MM.1S (cell line): ENCODE data around the gene NDUFS6.

Source experiments
- EZH2 ChIP-seq: fragments of 300-600 bp; sonication (generic); optimal IDR thresholded peaks from 2 replicates; pipeline ENCODE3; 2017; ENCODE audit warnings: low read depth, mild to moderate bottlenecking, antibody characterized with exemption, low read length, mixed read lengths
- EZH2phosphoT487 ChIP-seq: fragments of 300-600 bp; sonication (generic); IDR thresholded peaks from 2 replicates; pipeline ENCODE4 v1.6.1; 2018; ENCODE audit warnings: antibody characterized with exemption, low read length
- TF ChIP-seq, protein P1 (sequence below): fragments of 300-600 bp; sonication (generic); IDR thresholded peaks from 2 replicates; pipeline ENCODE4 v1.5.1; 2016; ENCODE audit warnings: antibody characterized with exemption, low read length, mixed read lengths

DNA sequence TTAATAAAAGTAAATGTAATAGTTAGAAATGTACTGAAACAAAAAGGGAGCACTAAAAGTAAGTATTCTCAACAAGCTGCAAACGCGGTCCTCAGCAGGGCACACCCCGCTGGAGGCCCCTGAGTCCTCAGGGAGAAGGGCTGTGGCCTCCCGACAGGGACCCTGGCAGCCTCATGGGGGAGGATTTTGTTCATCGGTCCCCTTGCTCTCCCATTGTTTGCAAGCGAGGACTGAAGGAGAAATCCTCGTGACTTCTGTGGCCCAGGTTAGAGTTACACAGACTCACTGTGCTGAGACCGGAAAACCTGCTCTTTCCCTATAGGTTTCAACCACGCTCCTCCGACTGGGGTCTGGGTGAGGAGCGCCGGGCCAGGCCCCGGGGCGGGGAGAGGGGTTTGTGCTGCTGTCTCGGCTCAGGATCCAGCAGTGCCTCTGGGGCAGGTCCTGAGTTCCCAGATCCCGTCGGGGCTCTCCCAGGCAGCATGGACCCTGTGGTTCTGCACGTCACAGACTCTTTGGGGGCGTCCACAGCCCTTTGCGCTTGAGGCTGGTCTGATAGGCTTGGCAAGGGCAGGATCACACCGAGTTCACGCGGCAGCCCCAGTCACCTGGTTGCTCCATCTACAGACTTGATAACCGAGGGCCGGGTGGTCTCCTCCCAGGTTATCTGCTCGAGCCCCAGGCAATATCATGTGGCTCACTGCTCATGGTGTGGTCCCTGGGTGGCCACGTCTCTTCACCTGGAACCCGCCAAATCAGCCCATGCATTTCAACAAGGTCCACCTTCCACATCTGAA is 40.4 kb upstream of the NDUFS6 start:
- TF ChIP-seq, protein P1, sequence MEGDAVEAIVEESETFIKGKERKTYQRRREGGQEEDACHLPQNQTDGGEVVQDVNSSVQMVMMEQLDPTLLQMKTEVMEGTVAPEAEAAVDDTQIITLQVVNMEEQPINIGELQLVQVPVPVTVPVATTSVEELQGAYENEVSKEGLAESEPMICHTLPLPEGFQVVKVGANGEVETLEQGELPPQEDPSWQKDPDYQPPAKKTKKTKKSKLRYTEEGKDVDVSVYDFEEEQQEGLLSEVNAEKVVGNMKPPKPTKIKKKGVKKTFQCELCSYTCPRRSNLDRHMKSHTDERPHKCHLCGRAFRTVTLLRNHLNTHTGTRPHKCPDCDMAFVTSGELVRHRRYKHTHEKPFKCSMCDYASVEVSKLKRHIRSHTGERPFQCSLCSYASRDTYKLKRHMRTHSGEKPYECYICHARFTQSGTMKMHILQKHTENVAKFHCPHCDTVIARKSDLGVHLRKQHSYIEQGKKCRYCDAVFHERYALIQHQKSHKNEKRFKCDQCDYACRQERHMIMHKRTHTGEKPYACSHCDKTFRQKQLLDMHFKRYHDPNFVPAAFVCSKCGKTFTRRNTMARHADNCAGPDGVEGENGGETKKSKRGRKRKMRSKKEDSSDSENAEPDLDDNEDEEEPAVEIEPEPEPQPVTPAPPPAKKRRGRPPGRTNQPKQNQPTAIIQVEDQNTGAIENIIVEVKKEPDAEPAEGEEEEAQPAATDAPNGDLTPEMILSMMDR = no peak
- no peak for TF ChIP-seq EZH2
- no peak for TF ChIP-seq EZH2phosphoT487
